Measurements from ENCODE around the gene GJD3.

- TF ChIP-seq CTCF (IDR thresholded peaks at IDR 0.05) (no peak), EZH2 (IDR thresholded peaks at IDR 0.05; ENCODE audit: borderline replicate concordance, insufficient read depth, low read depth, low read length, poor library complexity, severe bottlenecking) (no peak)
Measured at GRCh38 chr17:40320756-40321523, 43.6 kb downstream of the GJD3 start.

Data from B cell (primary cell).